Stomach (tissue), 9 donors: ENCODE data around the gene PLXND1. TPM values are rescaled to one million over a fixed set of nuclear protein-coding genes. Genes with fewer than 3 reads are reported as not detected.
"Not testable (repeated sequence)": the region's sequence is repeated elsewhere in the genome, so short reads cannot be mapped to it uniquely, and the experiment has no call there.

Source experiments
- DNase-seq, 2 donors: peaks; one replicate each; pipeline versions ENCODE4 v3.0.0 to v3.0.0-alpha.2; 2013 to 2019
- H3K27ac ChIP-seq, 5 donors: fragments of 200-600 bp in 4 of 5; sonication (generic) in 4 of 5; one replicate each; pipeline ENCODE4 v1.5.1; 2013 to 2019; ENCODE audit warnings: mild to moderate bottlenecking in 1 of 5, moderate library complexity in 1 of 5
- H3K27me3 ChIP-seq, 3 donors: fragments of 200-600 bp; sonication (generic); one replicate each; pipeline ENCODE4 v1.5.1; 2017 to 2019; ENCODE audit warnings: mixed run types in 1 of 3
- H3K36me3 ChIP-seq, 4 donors: fragments of 200-600 bp; sonication (generic); 1 replicate in 3 of 4; 2 replicates in 1 of 4; pipeline ENCODE4 v1.5.1; 2016 to 2019
- H3K4me1 ChIP-seq, 4 donors: fragments of 200-600 bp; sonication (generic); one replicate each; pipeline ENCODE4 v1.5.1; 2016 to 2019
- H3K4me3 ChIP-seq, 4 donors: fragments of 200-600 bp; sonication (generic) in 3 of 4; one replicate each; pipeline ENCODE4 v1.5.1; 2016 to 2019; ENCODE audit warnings: mild to moderate bottlenecking in 1 of 4
- H3K9me3 ChIP-seq, 4 donors: fragments of 200-600 bp; sonication (generic); one replicate each; pipeline ENCODE4 v1.5.1; 2016 to 2019
- EP300 ChIP-seq: sonication (generic); formaldehyde crosslinking; IDR thresholded peaks from one replicate; pipeline ENCODE4 v1.6.1; 2017; ENCODE audit warnings: antibody characterized with exemption
- POLR2A ChIP-seq, 4 donors: fragments of 450-650 bp; IDR thresholded peaks; one replicate each; pipeline ENCODE4 v1.6.1; 2016; ENCODE audit warnings: antibody characterized with exemption in 4 of 4, control low read depth in 2 of 4, mild to moderate bottlenecking in 1 of 4, moderate library complexity in 1 of 4
- POLR2AphosphoS5 ChIP-seq, 3 donors: sonication (generic); formaldehyde crosslinking; IDR thresholded peaks; one replicate each; pipeline ENCODE4 v1.6.1; 2016; ENCODE audit warnings: antibody characterized with exemption in 3 of 3
- WGBS, 5 donors: extraction: QIAGEN DNeasy Blood & Tissue Kit in 3 of 5; methylation state at CpG; one replicate each; pipeline versions ENCODE4 v1.1.5 to v1.1.7; 2013 to 2018; 5-methylcytosine and 5-hydroxymethylcytosine counted together
- intact Hi-C: fragments of 100-400 bp; cut with DNase I; formaldehyde crosslinking; loops from one replicate; pipeline ENCODE4 v1.15.1; 2023; ENCODE audit warnings: low total_unique reads
- polyA plus RNA-seq, 3 donors: library from polyadenylated mRNA; stranded (reverse); fragments of 200-250 nt; gene quantifications; one replicate each; pipeline ENCODE4 v1.2.3, GENCODE V29; 2013
- total RNA-seq, 5 donors: library from RNA; depleted of rRNA; stranded (reverse); fragments of >200 nt; gene quantifications; one replicate each; pipeline versions ENCODE4 v1.1.0 to v1.2.3, GENCODE V29; 2014 to 2016
- TF ChIP-seq, protein P1 (sequence below), 7 experiments: fragments of 450-650 bp in 4 of 7; fragments of 200-600 bp in 3 of 7; sonication (generic) in 3 of 7; IDR thresholded peaks; one replicate each; pipeline ENCODE4 v1.5.1; 2016 to 2019; ENCODE audit warnings: antibody characterized with exemption in 7 of 7, control low read depth in 2 of 7, mild to moderate bottlenecking in 1 of 7
- donor health status: healthy with polysubstance abuse.
- donor health status: Bipolar disorder and iron deficiency.
- donor health status: healthy.

The PLXND1 gene
- total and polyA plus RNA-seq, 8 donors = 22.6 to 251 (median 58.6) TPM

DNA sequence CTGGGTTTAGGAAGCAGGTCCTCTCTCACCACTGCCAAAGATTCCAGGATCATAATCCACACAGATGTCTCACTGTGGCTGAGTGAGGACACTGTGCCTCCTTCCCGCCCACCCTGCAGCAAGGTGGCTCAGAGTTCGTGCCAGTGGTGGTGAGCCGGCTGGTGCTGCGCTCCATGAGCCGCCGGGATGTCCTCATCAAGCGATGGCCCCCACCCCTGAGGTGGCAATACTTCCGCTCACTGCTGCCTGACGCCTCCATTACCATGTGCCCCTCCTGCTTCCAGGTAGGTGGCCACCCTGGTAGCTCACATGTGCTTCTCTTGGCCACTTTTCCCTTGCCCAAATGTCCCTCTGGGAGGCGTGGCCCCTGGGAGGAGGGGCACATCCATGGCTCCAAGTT is 87.0 kb downstream of the PLXND1 start:
- TF ChIP-seq, protein P1, sequence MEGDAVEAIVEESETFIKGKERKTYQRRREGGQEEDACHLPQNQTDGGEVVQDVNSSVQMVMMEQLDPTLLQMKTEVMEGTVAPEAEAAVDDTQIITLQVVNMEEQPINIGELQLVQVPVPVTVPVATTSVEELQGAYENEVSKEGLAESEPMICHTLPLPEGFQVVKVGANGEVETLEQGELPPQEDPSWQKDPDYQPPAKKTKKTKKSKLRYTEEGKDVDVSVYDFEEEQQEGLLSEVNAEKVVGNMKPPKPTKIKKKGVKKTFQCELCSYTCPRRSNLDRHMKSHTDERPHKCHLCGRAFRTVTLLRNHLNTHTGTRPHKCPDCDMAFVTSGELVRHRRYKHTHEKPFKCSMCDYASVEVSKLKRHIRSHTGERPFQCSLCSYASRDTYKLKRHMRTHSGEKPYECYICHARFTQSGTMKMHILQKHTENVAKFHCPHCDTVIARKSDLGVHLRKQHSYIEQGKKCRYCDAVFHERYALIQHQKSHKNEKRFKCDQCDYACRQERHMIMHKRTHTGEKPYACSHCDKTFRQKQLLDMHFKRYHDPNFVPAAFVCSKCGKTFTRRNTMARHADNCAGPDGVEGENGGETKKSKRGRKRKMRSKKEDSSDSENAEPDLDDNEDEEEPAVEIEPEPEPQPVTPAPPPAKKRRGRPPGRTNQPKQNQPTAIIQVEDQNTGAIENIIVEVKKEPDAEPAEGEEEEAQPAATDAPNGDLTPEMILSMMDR (IDR thresholded peaks at IDR 0.05) = no peak
- TF ChIP-seq POLR2AphosphoS5 (IDR thresholded peaks at IDR 0.05) (no peak), POLR2A (IDR thresholded peaks at IDR 0.05) (no peak), EP300 (no peak)
- no peaks in the 10 kb centered on the region for H3K9me3 ChIP-seq
- H3K36me3 ChIP-seq = peaks cover 8 to 57% (median 47%) of the 10 kb centered on the region in 4 donors
- H3K27ac ChIP-seq = no peak overlapping the region
- no peaks in the 10 kb centered on the region for H3K4me1 ChIP-seq
- 93 to 97% (median 96%) methylated on average over 6 to 10 of the region's 10 CpGs for WGBS, 5 donors
- no peak overlapping the region for H3K4me3 ChIP-seq
- intact Hi-C loops = no loop called here
- H3K27me3 ChIP-seq = no peaks in the 10 kb centered on the region
- no peak for DNase-seq

GRCh38 chr3:129518581-129518980 is 87.9 kb downstream of the PLXND1 start:
- no peak for DNase-seq
- Histone ChIP-seq H3K4me1 (no peaks in the 10 kb centered on the region), H3K4me3 (no peak overlapping the region), H3K27me3 (no peaks in the 10 kb centered on the region), H3K36me3 (peaks cover 14 to 66% (median 56%) of the 10 kb centered on the region in 4 donors), H3K27ac (no peak overlapping the region), H3K9me3 (no peaks in the 10 kb centered on the region)
- intact Hi-C loops = no loop called here
- 90 to 98% (median 95%) methylated on average over 6 to 8 of the region's 8 CpGs for WGBS, 5 donors
- TF ChIP-seq POLR2A (IDR thresholded peaks at IDR 0.05) (no peak), POLR2AphosphoS5 (IDR thresholded peaks at IDR 0.05) (no peak), EP300 (no peak)
- TF ChIP-seq, protein P1 (IDR thresholded peaks at IDR 0.05) = no peak

GRCh38 chr3:129518038-129518561 is 88.4 kb downstream of the PLXND1 start:
- Histone ChIP-seq H3K27me3 (no peaks in the 10 kb centered on the region), H3K36me3 (peaks cover 19 to 70% (median 61%) of the 10 kb centered on the region in 4 donors), H3K9me3 (no peaks in the 10 kb centered on the region), H3K27ac (no peak overlapping the region), H3K4me3 (no peak overlapping the region), H3K4me1 (no peaks in the 10 kb centered on the region)
- 78 to 90% (median 87%) methylated on average over 7 to 8 of the region's 8 CpGs for WGBS, 5 donors
- TF ChIP-seq, protein P1 (IDR thresholded peaks at IDR 0.05) = no peak
- no peak for DNase-seq
- intact Hi-C loops = no loop called here

- peaks cover 19 to 76% (median 66%) of the 10 kb centered on the region in 4 donors for H3K36me3 ChIP-seq
- H3K9me3 ChIP-seq = no peaks in the 10 kb centered on the region
- 83 to 92% (median 88%) methylated on average over 6 to 7 of the region's 7 CpGs for WGBS, 5 donors
- H3K27ac ChIP-seq = no peak overlapping the region
- no peak for TF ChIP-seq POLR2A (IDR thresholded peaks at IDR 0.05)
- TF ChIP-seq, protein P1 (IDR thresholded peaks at IDR 0.05) = no peak
- no peak for TF ChIP-seq EP300
- no peak for TF ChIP-seq POLR2AphosphoS5 (IDR thresholded peaks at IDR 0.05)
- H3K4me3 ChIP-seq = no peak overlapping the region
- intact Hi-C loops = no loop called here
- no peaks in the 10 kb centered on the region for H3K27me3 ChIP-seq
- no peak for DNase-seq
- no peaks in the 10 kb centered on the region for H3K4me1 ChIP-seq
Observed at GRCh38 chr3:129517516-129517915, 89.0 kb downstream of the PLXND1 start.

GRCh38 chr3:129515821-129516432 is 90.5 kb downstream of the PLXND1 start:
- H3K27ac ChIP-seq, H3K9me3 ChIP-seq, H3K4me3 ChIP-seq, intact Hi-C loops, DNase-seq, H3K27me3 ChIP-seq, H3K4me1 ChIP-seq: not testable (repeated sequence)
- H3K36me3 ChIP-seq = peaks cover 19 to 92% (median 81%) of the 10 kb centered on the region in 4 donors
- WGBS, 5 donors = 76 to 87% (median 85%) methylated on average over 5 to 7 of the region's 7 CpGs

DNA sequence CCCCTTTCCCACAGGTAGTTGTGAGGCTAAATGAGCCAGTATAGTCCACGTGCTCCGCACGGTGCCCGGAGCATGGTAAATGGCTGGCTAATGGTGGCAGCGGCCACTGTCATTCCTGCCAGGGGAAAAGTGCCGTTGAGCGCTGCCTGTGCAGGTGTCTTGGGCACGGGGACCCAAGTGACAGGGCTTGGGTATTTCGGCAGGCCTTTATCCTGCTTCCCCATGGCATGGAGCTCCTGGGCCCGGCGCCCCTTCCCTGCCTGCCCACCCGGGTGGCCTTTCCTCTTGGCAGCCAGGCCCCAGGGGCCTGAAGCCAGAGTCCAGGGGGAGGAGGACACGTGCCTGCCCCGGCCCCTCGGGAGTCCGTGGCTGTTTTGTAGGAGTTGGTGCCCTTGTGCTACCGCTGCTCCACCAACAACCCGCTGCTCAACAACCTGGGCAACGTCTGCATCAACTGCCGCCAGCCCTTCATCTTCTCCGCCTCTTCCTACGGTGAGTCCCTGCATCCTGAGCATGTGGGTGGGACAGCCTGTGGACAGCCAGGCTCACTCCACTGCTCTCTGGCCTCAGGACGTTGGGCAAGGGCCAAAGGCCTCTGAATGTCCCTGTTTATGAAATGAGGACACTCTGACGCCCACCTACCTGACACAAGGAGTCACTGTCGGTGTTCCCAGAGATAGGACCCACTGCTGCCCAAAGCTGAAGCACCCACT is 91.2 kb downstream of the PLXND1 start:
- peaks cover 19 to 98% (median 87%) of the 10 kb centered on the region in 4 donors for H3K36me3 ChIP-seq
- H3K27me3 ChIP-seq, DNase-seq, H3K4me1 ChIP-seq, intact Hi-C loops, H3K9me3 ChIP-seq, H3K27ac ChIP-seq, H3K4me3 ChIP-seq: not testable (repeated sequence)
- WGBS, 5 donors = 90 to 94% (median 94%) methylated on average over 9 to 21 of the region's 25 CpGs
